HCT116 (cell line): ENCODE measurements around the gene IER3. TPM values are rescaled to one million over a fixed set of nuclear protein-coding genes. Genes with fewer than 3 reads are reported as not detected.

Experiments
- CBX3 ChIP-seq: IDR thresholded peaks from 2 replicates; pipeline ENCODE4 v1.6.1; 2012; ENCODE audit warnings: low read depth
- CEBPB ChIP-seq: IDR thresholded peaks from 2 replicates; pipeline ENCODE4 v1.6.1; 2012; ENCODE audit warnings: low read depth
- ELF1 ChIP-seq: IDR thresholded peaks from 2 replicates; pipeline ENCODE4 v1.6.1; 2012; ENCODE audit warnings: low read depth, borderline replicate concordance
- JUND ChIP-seq: IDR thresholded peaks from 2 replicates; pipeline ENCODE4 v1.6.1; 2012
- POLR2A ChIP-seq: IDR thresholded peaks from 2 replicates; pipeline ENCODE4 v1.7.0; 2011; ENCODE audit warnings: borderline replicate concordance; ENCODE audit not compliant: insufficient read depth, insufficient read length; ENCODE audit errors: extremely low read depth
- POLR2AphosphoS5 ChIP-seq: IDR thresholded peaks from 2 replicates; pipeline ENCODE4 v1.6.1; 2011; ENCODE audit warnings: mild to moderate bottlenecking, low read depth, low read length, moderate library complexity
- SRF ChIP-seq: IDR thresholded peaks from 2 replicates; pipeline ENCODE4 v1.6.1; 2012; ENCODE audit warnings: low read depth
- YY1 ChIP-seq: IDR thresholded peaks from 2 replicates; pipeline ENCODE4 v1.6.1; 2011; ENCODE audit warnings: low read length, low read depth, moderate library complexity, mild to moderate bottlenecking; ENCODE audit not compliant: insufficient replicate concordance; ENCODE audit errors: extremely low read depth
- ZNF274 ChIP-seq: fragments of 200-500 bp; sonication (Bioruptor generic); IDR thresholded peaks from 2 replicates; pipeline ENCODE4 v1.6.1; 2014; ENCODE audit warnings: mild to moderate bottlenecking, low read depth, low read length, inconsistent platforms
- total RNA-seq: library from RNA; stranded (reverse); gene quantifications from one replicate; pipeline ENCODE4 v1.2.1, GENCODE V29; 2021; ENCODE audit not compliant: unreplicated experiment
- TF ChIP-seq, protein P1 (sequence below): IDR thresholded peaks from 2 replicates; pipeline ENCODE4 v1.6.1; 2012; ENCODE audit warnings: low read depth
- TF ChIP-seq, protein P2 (sequence below), 3 experiments: fragments of 200-600 bp in 1 of 3; sonication (generic) in 1 of 3; IDR thresholded peaks in 2 of 3; conservative IDR thresholded peaks in 1 of 3; 2 replicates each; pipeline ENCODE4 v1.5.1; 2012 to 2017; ENCODE audit warnings: low read depth in 2 of 3, low read length in 2 of 3, antibody characterized with exemption in 1 of 3, borderline replicate concordance in 1 of 3, control low read depth in 1 of 3, mild to moderate bottlenecking in 1 of 3, mixed read lengths in 1 of 3, mixed run types in 1 of 3, moderate library complexity in 1 of 3; ENCODE audit not compliant: insufficient read depth in 1 of 3

The IER3 gene
- total RNA-seq, 1 experiment from 2014 or later: 952 TPM

DNA sequence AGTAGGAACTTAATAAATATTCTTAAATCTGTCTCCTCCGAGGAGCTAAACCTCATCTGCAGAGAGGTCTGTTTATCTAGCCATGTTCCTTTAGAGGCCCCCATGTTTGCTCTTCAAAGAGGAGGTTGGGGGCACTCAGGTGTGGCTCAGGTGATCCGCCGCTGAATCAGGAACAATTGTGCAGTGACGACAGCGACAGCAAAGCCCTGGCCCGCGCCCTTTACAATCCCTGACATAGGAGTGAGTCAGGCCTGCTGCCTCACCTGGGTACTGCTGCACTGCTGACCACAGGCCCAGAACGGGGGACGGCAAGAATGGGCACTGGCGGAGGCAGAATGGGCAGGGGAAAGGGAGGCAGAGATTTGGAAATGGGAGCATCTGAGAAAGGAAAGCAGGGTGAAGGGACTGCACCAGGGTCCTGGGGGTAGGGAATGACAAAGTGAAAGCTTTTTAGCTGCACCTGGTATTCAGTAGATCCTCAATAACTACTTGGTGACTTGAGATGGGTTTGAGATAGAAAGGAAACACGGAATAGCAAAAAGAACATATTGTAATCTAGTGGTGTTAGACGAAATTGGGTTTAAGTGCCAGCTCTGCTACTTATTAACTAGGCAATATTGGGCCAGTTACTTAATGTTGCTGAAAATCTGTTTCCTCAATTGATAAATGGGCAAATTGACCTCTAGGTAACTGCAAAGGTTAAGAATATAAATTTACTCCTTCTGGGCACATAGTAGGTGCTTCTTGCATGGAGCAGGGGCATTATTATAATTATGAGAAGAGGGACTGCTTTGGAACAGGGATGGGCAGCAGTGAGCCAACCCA is 5.4 kb upstream of the IER3 start (continued):
- no peak for TF ChIP-seq JUND
- no peak for TF ChIP-seq ZNF274
- no peak for TF ChIP-seq CEBPB
- TF ChIP-seq CBX3: no peak
- TF ChIP-seq POLR2A: no peak
- TF ChIP-seq, protein P1, sequence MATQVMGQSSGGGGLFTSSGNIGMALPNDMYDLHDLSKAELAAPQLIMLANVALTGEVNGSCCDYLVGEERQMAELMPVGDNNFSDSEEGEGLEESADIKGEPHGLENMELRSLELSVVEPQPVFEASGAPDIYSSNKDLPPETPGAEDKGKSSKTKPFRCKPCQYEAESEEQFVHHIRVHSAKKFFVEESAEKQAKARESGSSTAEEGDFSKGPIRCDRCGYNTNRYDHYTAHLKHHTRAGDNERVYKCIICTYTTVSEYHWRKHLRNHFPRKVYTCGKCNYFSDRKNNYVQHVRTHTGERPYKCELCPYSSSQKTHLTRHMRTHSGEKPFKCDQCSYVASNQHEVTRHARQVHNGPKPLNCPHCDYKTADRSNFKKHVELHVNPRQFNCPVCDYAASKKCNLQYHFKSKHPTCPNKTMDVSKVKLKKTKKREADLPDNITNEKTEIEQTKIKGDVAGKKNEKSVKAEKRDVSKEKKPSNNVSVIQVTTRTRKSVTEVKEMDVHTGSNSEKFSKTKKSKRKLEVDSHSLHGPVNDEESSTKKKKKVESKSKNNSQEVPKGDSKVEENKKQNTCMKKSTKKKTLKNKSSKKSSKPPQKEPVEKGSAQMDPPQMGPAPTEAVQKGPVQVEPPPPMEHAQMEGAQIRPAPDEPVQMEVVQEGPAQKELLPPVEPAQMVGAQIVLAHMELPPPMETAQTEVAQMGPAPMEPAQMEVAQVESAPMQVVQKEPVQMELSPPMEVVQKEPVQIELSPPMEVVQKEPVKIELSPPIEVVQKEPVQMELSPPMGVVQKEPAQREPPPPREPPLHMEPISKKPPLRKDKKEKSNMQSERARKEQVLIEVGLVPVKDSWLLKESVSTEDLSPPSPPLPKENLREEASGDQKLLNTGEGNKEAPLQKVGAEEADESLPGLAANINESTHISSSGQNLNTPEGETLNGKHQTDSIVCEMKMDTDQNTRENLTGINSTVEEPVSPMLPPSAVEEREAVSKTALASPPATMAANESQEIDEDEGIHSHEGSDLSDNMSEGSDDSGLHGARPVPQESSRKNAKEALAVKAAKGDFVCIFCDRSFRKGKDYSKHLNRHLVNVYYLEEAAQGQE: no peak
- peak; percentile 81 for TF ChIP-seq POLR2AphosphoS5
- TF ChIP-seq, protein P2, sequence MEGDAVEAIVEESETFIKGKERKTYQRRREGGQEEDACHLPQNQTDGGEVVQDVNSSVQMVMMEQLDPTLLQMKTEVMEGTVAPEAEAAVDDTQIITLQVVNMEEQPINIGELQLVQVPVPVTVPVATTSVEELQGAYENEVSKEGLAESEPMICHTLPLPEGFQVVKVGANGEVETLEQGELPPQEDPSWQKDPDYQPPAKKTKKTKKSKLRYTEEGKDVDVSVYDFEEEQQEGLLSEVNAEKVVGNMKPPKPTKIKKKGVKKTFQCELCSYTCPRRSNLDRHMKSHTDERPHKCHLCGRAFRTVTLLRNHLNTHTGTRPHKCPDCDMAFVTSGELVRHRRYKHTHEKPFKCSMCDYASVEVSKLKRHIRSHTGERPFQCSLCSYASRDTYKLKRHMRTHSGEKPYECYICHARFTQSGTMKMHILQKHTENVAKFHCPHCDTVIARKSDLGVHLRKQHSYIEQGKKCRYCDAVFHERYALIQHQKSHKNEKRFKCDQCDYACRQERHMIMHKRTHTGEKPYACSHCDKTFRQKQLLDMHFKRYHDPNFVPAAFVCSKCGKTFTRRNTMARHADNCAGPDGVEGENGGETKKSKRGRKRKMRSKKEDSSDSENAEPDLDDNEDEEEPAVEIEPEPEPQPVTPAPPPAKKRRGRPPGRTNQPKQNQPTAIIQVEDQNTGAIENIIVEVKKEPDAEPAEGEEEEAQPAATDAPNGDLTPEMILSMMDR (IDR thresholded peaks at IDR 0.05 in 2 of 3, conservative IDR thresholded peaks at IDR 0.05 in 1 of 3; ENCODE audit: borderline replicate concordance in 1 of 3, insufficient read depth in 1 of 3, low read depth in 2 of 3, low read length in 2 of 3): no peak
- TF ChIP-seq SRF: no peak
- TF ChIP-seq YY1: peak; percentile 69
- TF ChIP-seq ELF1: no peak
